Erythroblast (primary cell): ENCODE results near the gene AMFR.

Experiments
- GATA1 ChIP-seq: IDR thresholded peaks from 2 replicates; pipeline ENCODE4 v1.6.1; 2011; ENCODE audit warnings: low read depth, mild to moderate bottlenecking, control low read depth, low read length, moderate library complexity
- POLR2A ChIP-seq: IDR thresholded peaks from 2 replicates; pipeline ENCODE4 v1.6.1; 2011; ENCODE audit warnings: mild to moderate bottlenecking, low read length

GRCh38 chr16:56422896-56423441 lies 2.4 kb downstream of the AMFR start:
- no peak for TF ChIP-seq POLR2A
- TF ChIP-seq GATA1: no peak
